ENCODE results near the gene ANKRD44. TPM values are rescaled to one million over a fixed set of nuclear protein-coding genes. Genes with fewer than 3 reads are reported as not detected.

The ANKRD44 gene
- total RNA-seq, 2 donors from 2014 or later, result 21.2 to 24.5 TPM

DNA sequence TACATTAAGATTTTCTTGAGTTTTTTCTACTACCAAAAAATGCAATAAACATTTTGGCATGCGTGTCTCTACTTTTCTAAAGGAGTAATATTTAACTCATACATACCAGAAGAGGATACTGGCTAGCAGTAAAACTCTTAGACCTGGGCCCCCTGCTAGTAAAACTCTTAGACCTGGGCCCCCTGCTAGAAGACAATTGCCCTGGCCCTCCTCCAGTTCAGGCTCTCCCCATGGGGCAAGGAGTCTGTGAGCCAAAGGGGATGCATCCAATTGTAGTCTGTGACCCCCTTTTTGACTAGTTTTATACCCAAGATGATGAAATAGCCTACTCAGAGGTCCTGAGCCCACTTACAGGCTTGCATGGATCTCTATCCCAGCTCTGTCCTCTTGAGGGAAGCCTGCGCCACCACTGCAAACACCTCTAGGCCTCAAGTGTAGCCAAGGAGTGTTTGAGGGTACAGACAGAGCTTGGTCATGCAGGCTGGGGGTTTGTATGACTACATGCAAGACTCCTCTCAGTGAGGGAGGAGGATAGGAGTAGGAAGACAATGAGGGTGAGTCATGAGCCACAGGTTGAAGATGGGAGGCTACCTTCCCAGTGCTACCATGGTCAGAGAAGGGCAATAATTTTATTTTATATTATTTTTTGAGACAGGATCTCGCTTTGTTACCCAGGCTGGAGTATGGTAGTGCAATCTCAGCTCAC lies 338.9 kb downstream of the ANKRD44 start:
- intact Hi-C loops (cut with DNase I), result no loop called here
- no peak for DNase-seq (ENCODE audit: low spot score)

DNA sequence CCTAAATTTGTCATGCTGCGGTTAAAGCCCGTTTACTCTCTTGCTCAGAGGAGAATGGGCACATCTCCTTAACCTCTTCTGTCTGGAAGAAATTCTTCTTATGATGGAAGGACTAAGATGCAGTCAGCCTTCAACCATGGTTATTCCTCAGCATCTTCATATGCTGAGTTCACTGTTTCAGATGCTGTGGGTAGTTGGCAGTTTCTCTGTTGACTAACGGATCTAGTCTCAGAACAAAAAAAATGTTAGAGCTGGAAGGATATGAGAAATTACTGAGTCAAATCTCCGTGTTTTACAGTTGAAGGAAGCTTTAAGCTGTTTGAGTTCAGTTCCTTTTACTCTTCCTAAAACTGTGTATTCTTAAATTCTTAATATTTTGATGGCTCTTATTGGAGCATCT lies 340.5 kb downstream of the ANKRD44 start:
- no peak for DNase-seq (ENCODE audit: low spot score)
- intact Hi-C loops (cut with DNase I), result no loop called here

DNA sequence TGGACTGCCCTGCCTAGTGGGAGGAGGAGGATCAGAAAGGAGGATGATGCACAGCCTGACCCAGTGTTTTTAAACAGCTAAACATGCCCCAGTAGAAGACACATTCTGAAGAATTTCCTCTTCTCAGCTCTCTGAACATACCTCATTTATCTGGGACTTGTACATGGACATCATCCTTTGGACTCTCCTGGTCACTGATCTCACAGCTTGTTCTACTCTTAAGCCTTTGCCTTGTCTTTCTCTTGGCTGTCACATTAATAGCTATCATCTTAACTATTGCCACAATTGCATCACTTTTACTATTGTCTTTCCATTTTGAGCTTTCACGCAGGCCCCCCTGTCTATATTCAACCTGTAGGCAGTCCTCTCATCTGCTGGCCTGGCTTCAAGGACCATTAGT lies 342.1 kb downstream of the ANKRD44 start:
- intact Hi-C loops (cut with DNase I), result no loop called here
- DNase-seq (ENCODE audit: low spot score), result no peak

DNA sequence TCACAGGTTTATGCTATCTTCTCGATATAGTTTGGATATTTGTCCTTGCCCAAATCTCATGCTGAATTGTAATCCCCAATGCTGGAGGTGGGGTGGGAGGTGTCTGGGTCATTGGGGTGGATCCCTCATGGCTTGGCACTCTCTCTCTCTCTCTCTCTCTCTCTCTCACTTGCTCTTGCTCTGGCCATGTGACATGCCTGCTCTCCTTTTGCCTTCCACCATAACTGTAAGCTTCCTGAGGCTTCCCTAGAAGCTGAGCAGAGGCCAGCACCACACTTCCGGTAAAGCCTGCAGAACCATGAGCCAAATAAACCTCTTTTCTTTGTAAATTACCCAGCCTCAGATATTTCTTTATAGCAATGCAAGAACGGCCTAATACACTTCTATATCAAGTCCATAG lies 342.8 kb downstream of the ANKRD44 start:
- intact Hi-C loops (cut with DNase I), result no loop called here
- no peak for DNase-seq (ENCODE audit: low spot score)

- no peak for DNase-seq (ENCODE audit: low spot score)
- intact Hi-C loops (cut with DNase I), result no loop called here
Measured at GRCh38 chr2:196967116-196967515, 343.5 kb downstream of the ANKRD44 start.

- intact Hi-C loops (cut with DNase I), result no loop called here
- DNase-seq (ENCODE audit: low spot score), result no peak
Measured at GRCh38 chr2:196966061-196966460, 344.5 kb downstream of the ANKRD44 start.

GRCh38 chr2:196965651-196966050 lies 344.9 kb downstream of the ANKRD44 start:
- DNase-seq (ENCODE audit: low spot score), result no peak
- intact Hi-C loops (cut with DNase I), result no loop called here

DNA sequence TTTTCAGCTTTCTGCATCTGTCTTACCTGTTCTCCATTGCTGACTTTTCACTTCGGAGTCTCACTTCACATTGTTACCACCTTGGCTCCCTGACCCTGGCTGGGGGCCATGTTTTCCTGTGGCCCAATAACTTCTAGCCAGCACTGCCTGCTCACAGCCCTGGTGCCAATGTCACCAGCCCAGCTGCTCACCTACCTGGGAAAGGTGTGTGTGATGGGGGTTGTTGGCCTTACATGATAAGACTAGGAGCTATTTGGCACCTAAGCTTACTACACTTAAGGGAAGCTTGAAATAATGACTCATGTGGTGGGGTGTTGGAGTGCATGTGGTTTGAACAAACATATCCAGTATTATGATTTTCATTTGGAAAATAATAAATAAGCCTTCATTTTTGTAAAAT lies 346.6 kb downstream of the ANKRD44 start:
- no peak for DNase-seq (ENCODE audit: low spot score)
- intact Hi-C loops (cut with DNase I), result no loop called here

GRCh38 chr2:196963043-196963442 lies 347.5 kb downstream of the ANKRD44 start:
- intact Hi-C loops (cut with DNase I), result no loop called here
- no peak for DNase-seq (ENCODE audit: low spot score)

DNA sequence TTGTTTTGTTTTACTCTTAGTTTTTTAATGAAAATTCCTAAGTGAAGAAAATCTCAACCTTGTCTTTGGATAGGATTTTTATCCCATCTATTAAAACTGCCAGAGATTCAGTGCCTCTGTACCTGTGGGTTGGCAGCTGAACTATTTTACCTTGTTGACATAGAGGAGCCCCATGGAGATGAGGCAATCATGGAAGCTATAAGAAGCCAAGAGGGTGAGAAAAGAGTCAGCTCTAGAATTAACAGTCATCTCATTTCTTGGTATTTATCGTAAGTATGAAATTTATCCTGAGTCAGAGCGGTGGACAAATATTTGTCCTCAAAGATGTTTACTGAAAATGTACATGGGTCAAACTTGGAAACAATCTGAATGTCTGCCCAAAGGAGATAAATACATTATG lies 348.3 kb downstream of the ANKRD44 start:
- intact Hi-C loops (cut with DNase I), result no loop called here
- DNase-seq (ENCODE audit: low spot score), result no peak

DNA sequence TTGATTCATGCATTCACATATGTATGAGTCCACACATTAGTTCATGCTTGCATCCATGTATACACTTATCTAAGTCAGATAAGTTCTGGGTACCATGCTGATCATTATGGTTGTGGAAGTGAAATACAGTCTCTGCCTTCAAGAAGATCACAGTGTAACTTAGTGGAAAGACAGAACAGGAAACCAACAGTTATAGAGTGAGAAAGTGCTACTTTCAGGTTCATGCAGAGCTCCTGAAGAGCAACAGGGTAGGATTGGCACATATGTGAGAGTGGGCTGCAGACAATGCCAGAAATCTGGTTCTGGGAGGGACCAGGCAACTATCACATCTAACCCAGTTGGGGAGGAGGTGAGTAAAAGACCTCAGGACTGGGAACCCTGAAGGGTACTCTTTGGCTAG lies 348.7 kb downstream of the ANKRD44 start:
- no peak for DNase-seq (ENCODE audit: low spot score)
- intact Hi-C loops (cut with DNase I), result no loop called here

- intact Hi-C loops (cut with DNase I), result no loop called here
- DNase-seq (ENCODE audit: low spot score), result no peak
Measured at GRCh38 chr2:196959734-196960338, 350.7 kb downstream of the ANKRD44 start.

DNA sequence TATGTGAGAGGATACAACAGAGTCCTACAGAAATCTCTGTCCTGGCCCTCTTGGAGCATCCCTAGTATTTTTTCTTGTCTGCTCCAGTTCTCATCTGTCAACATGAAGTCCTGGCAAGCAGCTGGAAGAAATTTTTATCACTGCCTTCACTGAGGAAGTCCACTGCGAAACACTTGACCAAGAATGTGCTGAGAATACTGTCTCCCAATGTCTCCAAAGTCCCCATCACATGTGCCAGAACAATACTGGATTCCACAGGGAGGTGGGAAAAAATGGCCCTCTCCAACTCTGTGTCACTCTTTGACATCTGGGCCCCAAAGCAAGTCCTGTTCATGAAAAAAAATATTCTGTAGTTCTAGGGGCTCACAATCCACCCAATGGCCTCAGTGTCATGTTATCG lies 351.3 kb downstream of the ANKRD44 start:
- DNase-seq (ENCODE audit: low spot score), result no peak
- intact Hi-C loops (cut with DNase I), result no loop called here

GRCh38 chr2:196957881-196958525 lies 352.6 kb downstream of the ANKRD44 start:
- intact Hi-C loops (cut with DNase I), result no loop called here

DNA sequence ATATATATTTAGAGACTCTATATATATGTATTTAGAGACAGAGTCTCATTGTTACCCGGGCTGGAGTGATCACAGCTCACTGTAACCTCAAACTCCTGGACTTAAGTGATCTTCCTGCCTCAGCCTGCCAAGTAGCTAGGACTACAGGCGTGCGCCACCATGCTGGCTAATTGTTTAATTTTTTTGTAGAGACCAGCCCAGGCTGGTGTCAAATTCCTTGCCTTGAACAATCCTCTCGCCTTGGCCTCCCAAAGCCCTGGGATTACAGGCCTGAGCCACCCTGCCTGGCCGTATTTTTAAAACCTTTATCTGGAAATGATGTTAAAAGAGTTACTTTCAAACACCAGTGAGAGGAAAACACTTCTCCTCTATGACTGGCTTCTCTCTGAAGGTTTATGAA lies 353.1 kb downstream of the ANKRD44 start:
- no peak for DNase-seq (ENCODE audit: low spot score)
- intact Hi-C loops (cut with DNase I), result no loop called here

More at GRCh38 chr2:196957881-196958525, 352.6 kb downstream of the ANKRD44 start:
- no peak for DNase-seq (ENCODE audit: low spot score)

DNA sequence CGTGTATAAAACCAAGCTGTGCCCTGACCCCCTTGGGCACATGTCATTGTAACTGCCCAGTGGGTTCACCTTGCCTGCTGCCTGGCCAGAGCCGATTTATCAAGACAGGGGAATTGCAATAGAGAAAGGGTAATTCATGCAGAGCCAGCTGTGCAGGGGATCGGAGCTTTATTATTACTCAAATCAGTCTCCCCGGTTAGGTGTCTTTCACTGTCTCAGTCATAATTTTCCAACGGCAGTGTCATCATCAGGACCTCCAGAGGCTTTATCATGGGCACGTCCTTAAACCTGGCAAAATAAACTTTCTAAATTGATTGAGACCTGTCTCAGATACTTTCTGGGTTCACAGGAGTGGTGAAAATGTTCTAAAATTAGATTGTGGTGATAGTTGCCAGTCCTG lies 354.5 kb downstream of the ANKRD44 start:
- intact Hi-C loops (cut with DNase I), result no loop called here
- DNase-seq (ENCODE audit: low spot score), result no peak

DNA sequence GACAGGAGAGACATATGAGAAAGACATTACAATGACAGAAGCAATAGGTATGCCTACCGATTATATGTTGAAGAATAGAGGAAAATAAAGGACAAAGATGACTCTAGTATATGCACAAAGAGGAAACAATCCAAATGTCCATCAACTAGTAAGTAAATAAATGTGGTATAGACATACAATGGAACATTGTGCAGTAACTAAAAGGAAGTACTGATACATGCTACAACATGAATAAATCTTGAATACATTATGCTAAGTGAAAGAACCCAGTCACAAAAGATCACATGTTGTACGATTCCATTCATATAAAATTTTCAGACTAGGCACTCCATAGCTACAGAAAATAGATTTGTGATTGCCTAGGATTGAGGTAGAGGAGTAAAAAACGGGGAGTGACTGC lies 355.5 kb downstream of the ANKRD44 start:
- intact Hi-C loops (cut with DNase I), result no loop called here

GRCh38 chr2:196954001-196954400 lies 356.6 kb downstream of the ANKRD44 start:
- intact Hi-C loops (cut with DNase I), result no loop called here
- DNase-seq (ENCODE audit: low spot score), result no peak

More for the DNA sequence above, 355.5 kb downstream of the ANKRD44 start:
- no peak for DNase-seq (ENCODE audit: low spot score)

DNA sequence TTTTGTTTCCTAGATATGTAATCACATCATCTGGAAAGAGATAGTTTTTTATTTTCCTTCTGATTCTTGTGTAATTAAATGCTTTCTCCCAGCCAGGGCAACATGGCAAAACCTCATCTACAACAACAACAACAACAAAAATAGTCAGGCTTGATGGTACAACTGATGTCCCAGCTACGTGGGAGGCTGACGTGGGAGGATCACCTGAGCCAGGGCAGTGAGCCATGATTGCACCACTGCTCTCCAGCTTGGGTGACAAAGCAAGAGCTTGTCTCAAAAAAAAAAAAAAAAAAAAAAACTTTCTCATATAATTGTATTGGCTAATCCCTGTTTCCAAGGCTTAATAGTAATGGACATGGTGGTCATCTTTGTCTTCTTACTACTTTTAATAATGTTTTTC lies 357.6 kb downstream of the ANKRD44 start:
- DNase-seq (ENCODE audit: low spot score), result no peak
- intact Hi-C loops (cut with DNase I), result no loop called here

DNA sequence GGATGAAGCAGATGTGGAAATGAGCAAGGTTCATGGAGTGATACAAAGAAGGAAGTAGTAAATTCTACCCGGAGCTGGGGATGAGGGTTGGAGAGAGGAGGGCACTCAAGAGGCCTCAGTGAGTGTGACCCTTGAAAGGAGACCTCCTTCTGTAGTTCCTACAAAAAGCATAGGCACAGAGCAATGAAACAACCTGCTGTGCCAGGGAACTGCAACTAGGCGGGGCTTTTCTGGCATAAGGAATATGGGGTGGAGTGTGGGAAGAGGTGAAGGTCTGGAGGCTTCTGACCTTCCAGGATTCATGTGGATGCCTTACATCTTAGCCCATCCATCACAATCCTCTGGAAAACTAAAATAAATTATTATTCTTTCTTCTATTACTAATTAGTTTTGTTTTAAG lies 358.6 kb downstream of the ANKRD44 start:
- no peak for DNase-seq (ENCODE audit: low spot score)
- intact Hi-C loops (cut with DNase I), result no loop called here

- DNase-seq (ENCODE audit: low spot score), result no peak
- intact Hi-C loops (cut with DNase I), result no loop called here
Measured at GRCh38 chr2:196949116-196949515, 361.5 kb downstream of the ANKRD44 start.

Data from posterior vena cava (tissue), 2 donors.